Subcutaneous preadipocyte (primary cell): Measurements from ENCODE around the gene ZAR1L. TPM values are rescaled to one million over a fixed set of nuclear protein-coding genes. Genes with fewer than 3 reads are reported as not detected.

Experiments used
- total RNA-seq: library from RNA; depleted of rRNA; stranded (reverse); fragments of >200 nt; gene quantifications from 2 replicates; pipeline ENCODE4 v1.2.3, GENCODE V29; 2012

ZAR1L gene, protein sequence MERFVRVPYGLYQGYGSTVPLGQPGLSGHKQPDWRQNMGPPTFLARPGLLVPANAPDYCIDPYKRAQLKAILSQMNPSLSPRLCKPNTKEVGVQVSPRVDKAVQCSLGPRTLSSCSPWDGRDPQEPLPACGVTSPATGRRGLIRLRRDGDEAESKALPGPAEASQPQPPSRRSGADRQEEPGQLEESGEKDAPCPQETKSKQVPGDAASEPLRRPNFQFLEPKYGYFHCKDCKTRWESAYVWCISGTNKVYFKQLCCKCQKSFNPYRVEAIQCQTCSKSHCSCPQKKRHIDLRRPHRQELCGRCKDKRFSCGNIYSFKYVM
- not detected in 2 replicates for total RNA-seq

DNA sequence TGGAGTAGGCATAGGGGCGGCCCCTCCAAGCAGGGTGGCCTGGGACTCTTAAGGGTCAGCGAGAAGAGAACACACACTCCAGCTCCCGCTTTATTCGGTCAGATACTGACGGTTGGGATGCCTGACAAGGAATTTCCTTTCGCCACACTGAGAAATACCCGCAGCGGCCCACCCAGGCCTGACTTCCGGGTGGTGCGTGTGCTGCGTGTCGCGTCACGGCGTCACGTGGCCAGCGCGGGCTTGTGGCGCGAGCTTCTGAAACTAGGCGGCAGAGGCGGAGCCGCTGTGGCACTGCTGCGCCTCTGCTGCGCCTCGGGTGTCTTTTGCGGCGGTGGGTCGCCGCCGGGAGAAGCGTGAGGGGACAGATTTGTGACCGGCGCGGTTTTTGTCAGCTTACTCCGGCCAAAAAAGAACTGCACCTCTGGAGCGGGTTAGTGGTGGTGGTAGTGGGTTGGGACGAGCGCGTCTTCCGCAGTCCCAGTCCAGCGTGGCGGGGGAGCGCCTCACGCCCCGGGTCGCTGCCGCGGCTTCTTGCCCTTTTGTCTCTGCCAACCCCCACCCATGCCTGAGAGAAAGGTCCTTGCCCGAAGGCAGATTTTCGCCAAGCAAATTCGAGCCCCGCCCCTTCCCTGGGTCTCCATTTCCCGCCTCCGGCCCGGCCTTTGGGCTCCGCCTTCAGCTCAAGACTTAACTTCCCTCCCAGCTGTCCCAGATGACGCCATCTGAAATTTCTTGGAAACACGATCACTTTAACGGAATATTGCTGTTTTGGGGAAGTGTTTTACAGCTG is at the start of gene ZAR1L, which contains the start of gene BRCA2:
ZAR1L (minus strand) TSS at position 126 of the 790 bp plus-strand sequence. CDS start 3,438 bp downstream, outside the sequence.
BRCA2 (plus strand) TSS at position 271 of the 790 bp plus-strand sequence. CDS start 953 bp downstream, outside the sequence.

Other genes with a start within 250 kb of the ZAR1L start
- 10.3 and 17.0 TPM in 2 replicates for gene BRCA2, start 145 bp upstream of the ZAR1L start, total RNA-seq
- gene N4BP2L1, start 112.8 kb upstream of the ZAR1L start, total RNA-seq, result 0.98 and 1.5 TPM in 2 replicates
- 70.2 and 77.6 TPM in 2 replicates for gene N4BP2L2, start 223.4 kb upstream of the ZAR1L start, total RNA-seq